ENCODE data around the gene CFC1B.
"Not testable (repeated sequence)": the region's sequence is repeated elsewhere in the genome, so short reads cannot be mapped to it uniquely, and the experiment has no call there.

Gene CFC1B

GRCh38 chr2:130571929-130572328 lies 50.9 kb downstream of the CFC1B start:
- not testable (repeated sequence) for DNase-seq

GRCh38 chr2:130574230-130574629 lies 53.2 kb downstream of the CFC1B start:
- DNase-seq: not testable (repeated sequence)

DNA sequence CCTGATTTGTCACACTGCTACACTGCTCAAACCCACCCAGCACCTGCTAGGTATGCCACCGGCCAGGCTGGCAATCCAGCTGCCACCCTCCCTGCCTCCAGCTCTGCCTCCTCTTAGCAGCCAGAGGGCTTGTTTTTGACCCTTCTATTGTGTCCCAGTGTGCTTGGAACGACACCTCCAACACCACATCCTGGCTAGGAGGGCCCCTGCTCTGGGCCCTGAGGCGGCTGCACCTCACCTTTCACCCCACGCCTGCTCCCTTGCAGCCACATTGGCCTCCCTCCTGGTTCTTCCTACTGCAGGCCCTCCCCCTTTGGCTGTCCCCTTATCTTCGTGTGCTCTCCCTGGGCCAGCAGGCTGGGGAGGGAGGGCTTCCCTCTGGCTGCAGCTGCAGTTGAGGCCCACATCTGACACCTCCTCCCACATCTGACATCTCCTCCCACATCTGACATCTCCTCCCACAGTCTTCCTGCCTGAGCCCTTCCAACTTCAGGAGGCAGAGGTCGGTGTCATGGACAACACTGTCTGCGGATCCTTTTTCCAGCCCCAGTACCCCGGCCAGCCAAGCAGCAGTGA lies 55.3 kb downstream of the CFC1B start:
- DNase-seq: not testable (repeated sequence)

- DNase-seq: not testable (repeated sequence)
These were observed 56.5 kb downstream of the CFC1B start for GRCh38 chr2:130577559-130577958.

All from NCI-H446 treated with DMSO at 0.1 percent for 48 hours (cell line).